ENCODE measurements around the gene SNRPA.

SNRPA gene

DNA sequence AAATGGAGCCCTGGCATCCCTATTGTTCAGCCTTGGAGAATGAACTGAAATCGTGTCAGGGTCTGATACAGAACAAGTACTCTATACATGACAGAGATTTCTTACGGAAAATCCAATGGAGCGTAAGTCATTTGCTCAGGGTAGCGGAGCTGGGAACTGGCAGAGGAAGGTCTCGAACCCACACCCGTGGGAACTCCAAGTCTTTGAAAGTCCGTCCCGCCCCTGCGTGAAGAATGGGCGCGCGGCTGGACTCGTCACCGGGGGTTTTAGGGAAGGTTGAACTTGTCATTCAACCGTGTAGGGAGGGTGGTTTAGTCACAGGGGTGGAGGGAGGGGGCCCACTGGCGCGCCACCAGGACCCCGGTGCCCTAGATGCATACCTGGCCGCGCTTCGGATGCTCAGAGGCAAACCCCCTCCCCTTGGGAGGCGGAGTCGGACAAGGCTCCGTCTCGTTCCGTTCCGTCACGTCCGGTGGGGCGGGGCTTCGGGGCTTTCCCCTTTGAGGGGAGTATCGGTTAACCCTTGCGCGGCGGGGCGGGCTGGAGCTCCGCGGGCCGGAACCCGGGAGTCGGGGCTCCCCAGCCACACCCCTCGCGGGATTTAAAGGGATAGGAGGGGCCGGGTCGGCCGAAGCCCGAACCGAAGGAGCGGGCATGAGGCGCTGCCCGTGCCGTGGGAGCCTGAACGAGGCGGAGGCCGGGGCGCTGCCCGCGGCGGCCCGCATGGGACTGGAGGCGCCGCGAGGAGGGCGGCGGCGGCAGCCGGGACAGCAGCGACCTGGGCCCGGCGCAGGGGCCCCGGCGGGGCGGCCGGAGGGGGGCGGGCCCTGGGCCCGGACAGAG, 34.3 kb upstream of the SNRPA start, which contains the start of the genes COQ8B and ITPKC:
COQ8B (minus strand) TSS at position 405 of the 843 bp plus-strand sequence. CDS start 2,254 bp downstream, outside the sequence.
ITPKC (plus strand) TSS at position 631 of the 843 bp plus-strand sequence; CDS start at position 655, 24 bp downstream.
- Histone ChIP-seq H3K9me3 (ENCODE audit: insufficient read depth, low read length) (no peaks in the 10 kb centered on the region), H3K79me2 (ENCODE audit: low read length) (peaks cover 53% of the 10 kb centered on the region), H3K4me2 (ENCODE audit: low read length) (peak within 1 kb of the TSS; percentile 100), H3K27me3 (ENCODE audit: low read depth, low read length) (no peaks in the 10 kb centered on the region), H3K36me3 (replicated peaks; ENCODE audit: low read depth, low read length) (peaks cover 13% of the 10 kb centered on the region), H3K4me3 (ENCODE audit: low read length) (peak within 1 kb of the TSS; percentile 79), H3K27ac (ENCODE audit: low read length) (peak within 1 kb of the TSS; percentile 69), H3K4me1 (ENCODE audit: low read length) (peaks cover 36% of the 10 kb centered on the region), H2AFZ (ENCODE audit: low read depth, low read length) (peak within 1 kb of the TSS; percentile 44; the same call in 1 of the 2 replicates), H3K9ac (ENCODE audit: low read length) (peak within 1 kb of the TSS; percentile 90), H4K20me1 (ENCODE audit: insufficient read depth, low read length) (no peaks in the 10 kb centered on the region)
- no peak for TF ChIP-seq EZH2phosphoT487 (IDR thresholded peaks at IDR 0.05; ENCODE audit: low read depth)
- TF ChIP-seq, protein P1, sequence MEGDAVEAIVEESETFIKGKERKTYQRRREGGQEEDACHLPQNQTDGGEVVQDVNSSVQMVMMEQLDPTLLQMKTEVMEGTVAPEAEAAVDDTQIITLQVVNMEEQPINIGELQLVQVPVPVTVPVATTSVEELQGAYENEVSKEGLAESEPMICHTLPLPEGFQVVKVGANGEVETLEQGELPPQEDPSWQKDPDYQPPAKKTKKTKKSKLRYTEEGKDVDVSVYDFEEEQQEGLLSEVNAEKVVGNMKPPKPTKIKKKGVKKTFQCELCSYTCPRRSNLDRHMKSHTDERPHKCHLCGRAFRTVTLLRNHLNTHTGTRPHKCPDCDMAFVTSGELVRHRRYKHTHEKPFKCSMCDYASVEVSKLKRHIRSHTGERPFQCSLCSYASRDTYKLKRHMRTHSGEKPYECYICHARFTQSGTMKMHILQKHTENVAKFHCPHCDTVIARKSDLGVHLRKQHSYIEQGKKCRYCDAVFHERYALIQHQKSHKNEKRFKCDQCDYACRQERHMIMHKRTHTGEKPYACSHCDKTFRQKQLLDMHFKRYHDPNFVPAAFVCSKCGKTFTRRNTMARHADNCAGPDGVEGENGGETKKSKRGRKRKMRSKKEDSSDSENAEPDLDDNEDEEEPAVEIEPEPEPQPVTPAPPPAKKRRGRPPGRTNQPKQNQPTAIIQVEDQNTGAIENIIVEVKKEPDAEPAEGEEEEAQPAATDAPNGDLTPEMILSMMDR (IDR thresholded peaks at IDR 0.05; ENCODE audit: low read depth, low read length), result no peak

GRCh38 chr19:40717325-40717879, 33.6 kb upstream of the SNRPA start:
- H3K9ac ChIP-seq (ENCODE audit: low read length), result peak overlapping the region; percentile 90
- H2AFZ ChIP-seq (ENCODE audit: low read depth, low read length), result no peak overlapping the region
- H3K79me2 ChIP-seq (ENCODE audit: low read length), result peaks cover 58% of the 10 kb centered on the region
- H3K4me1 ChIP-seq (ENCODE audit: low read length), result peaks cover 36% of the 10 kb centered on the region
- no peaks in the 10 kb centered on the region for H3K27me3 ChIP-seq (ENCODE audit: low read depth, low read length)
- H3K36me3 ChIP-seq (replicated peaks; ENCODE audit: low read depth, low read length), result peaks cover 18% of the 10 kb centered on the region
- H3K4me3 ChIP-seq (ENCODE audit: low read length), result peak overlapping the region; percentile 79
- peak overlapping the region; percentile 100 for H3K4me2 ChIP-seq (ENCODE audit: low read length)
- TF ChIP-seq, protein P1 (IDR thresholded peaks at IDR 0.05; ENCODE audit: low read depth, low read length), result no peak
- no peak for TF ChIP-seq EZH2phosphoT487 (IDR thresholded peaks at IDR 0.05; ENCODE audit: low read depth)
- H3K9me3 ChIP-seq (ENCODE audit: insufficient read depth, low read length), result no peaks in the 10 kb centered on the region
- peak overlapping the region; percentile 69 for H3K27ac ChIP-seq (ENCODE audit: low read length)
- H4K20me1 ChIP-seq (ENCODE audit: insufficient read depth, low read length), result no peaks in the 10 kb centered on the region

DNA sequence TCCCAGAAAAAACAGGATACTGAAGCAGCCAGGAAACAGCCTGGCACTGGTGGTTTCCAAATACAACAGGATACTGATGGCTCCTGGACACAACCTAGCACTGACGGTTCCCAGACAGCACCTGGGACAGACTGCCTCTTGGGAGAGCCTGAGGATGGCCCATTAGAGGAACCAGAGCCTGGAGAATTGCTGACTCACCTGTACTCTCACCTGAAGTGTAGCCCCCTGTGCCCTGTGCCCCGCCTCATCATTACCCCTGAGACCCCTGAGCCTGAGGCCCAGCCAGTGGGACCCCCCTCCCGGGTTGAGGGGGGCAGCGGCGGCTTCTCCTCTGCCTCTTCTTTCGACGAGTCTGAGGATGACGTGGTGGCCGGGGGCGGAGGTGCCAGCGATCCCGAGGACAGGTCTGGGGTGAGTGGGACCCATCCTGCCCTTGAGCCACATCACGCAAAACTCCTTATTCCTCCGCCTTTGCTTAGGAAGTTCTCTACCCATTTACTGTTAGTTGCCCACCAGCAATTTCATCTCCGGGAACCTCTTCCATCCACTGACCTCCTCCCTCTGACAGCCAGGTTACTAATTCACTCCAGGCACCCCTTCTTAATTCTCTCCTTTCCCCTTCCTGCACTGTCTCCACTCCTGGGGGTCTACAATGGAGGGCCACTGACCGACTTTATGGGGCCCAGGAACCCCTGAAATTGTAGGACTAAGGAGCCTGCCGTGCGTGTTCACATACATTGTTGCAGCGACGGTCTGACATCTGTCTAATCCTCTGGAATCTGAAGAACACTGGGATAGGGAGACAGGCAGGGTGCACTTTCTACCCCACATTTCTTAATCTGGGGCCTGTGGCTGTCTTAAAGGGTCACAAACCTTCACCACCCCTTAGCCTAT, 32.9 kb upstream of the SNRPA start:
- Histone ChIP-seq H3K4me1 (ENCODE audit: low read length) (peaks cover 36% of the 10 kb centered on the region), H2AFZ (ENCODE audit: low read depth, low read length) (no peak overlapping the region)
- no peak for TF ChIP-seq EZH2phosphoT487 (IDR thresholded peaks at IDR 0.05; ENCODE audit: low read depth)
- TF ChIP-seq, protein P1 (IDR thresholded peaks at IDR 0.05; ENCODE audit: low read depth, low read length), result no peak

More for the DNA sequence above, 32.9 kb upstream of the SNRPA start:
- Histone ChIP-seq H4K20me1 (ENCODE audit: insufficient read depth, low read length) (no peaks in the 10 kb centered on the region), H3K4me2 (ENCODE audit: low read length) (peak overlapping the region; percentile 100), H3K9me3 (ENCODE audit: insufficient read depth, low read length) (no peaks in the 10 kb centered on the region), H3K79me2 (ENCODE audit: low read length) (peaks cover 60% of the 10 kb centered on the region), H3K27me3 (ENCODE audit: low read depth, low read length) (no peaks in the 10 kb centered on the region), H3K27ac (ENCODE audit: low read length) (peak overlapping the region; percentile 69), H3K4me3 (ENCODE audit: low read length) (peak overlapping the region; percentile 79), H3K36me3 (replicated peaks; ENCODE audit: low read depth, low read length) (peaks cover 17% of the 10 kb centered on the region), H3K9ac (ENCODE audit: low read length) (peak overlapping the region; percentile 90)

Data from OCI-LY3 (cell line).